Kidney (tissue), 14 donors: Measurements from ENCODE around the gene FBXO15. TPM values are rescaled to one million over a fixed set of nuclear protein-coding genes. Genes with fewer than 3 reads are reported as not detected.

Source experiments
- DNase-seq, 5 donors: peaks; one replicate each; pipeline ENCODE4 v3.0.0-alpha.2; 2013 to 2020
- FAIRE-seq: peaks from 2 replicates; lab custom pipeline; 2012; peaks lifted over from hg19 to GRCh38; lab: Jason Lieb, UNC
- H3K27ac ChIP-seq, 2 donors: one replicate each; pipeline ENCODE4 v1.7.0; 2013; ENCODE audit warnings: low read depth in 2 of 2, low read length in 2 of 2, inconsistent platforms in 1 of 2
- H3K27me3 ChIP-seq: one replicate; pipeline ENCODE4 v1.7.1; 2013; ENCODE audit warnings: low read length, inconsistent platforms; ENCODE audit not compliant: control insufficient read depth, insufficient read depth
- H3K36me3 ChIP-seq, 3 donors: one replicate each; pipeline versions ENCODE4 v1.7.0 to v1.7.1; 2013; ENCODE audit warnings: low read length in 3 of 3, control low read depth in 1 of 3, inconsistent platforms in 1 of 3; ENCODE audit not compliant: insufficient read depth in 3 of 3, control insufficient read depth in 2 of 3
- H3K4me1 ChIP-seq, 3 donors: one replicate each; pipeline versions ENCODE4 v1.7.0 to v1.7.1; 2013; ENCODE audit warnings: low read length in 3 of 3, inconsistent platforms in 1 of 3, low read depth in 1 of 3; ENCODE audit not compliant: control insufficient read depth in 2 of 3, insufficient read depth in 2 of 3
- H3K4me3 ChIP-seq, 3 donors: one replicate each; pipeline versions ENCODE4 v1.7.0 to v1.8.1; 2013; ENCODE audit warnings: low read length in 3 of 3, control low read depth in 1 of 3, inconsistent platforms in 1 of 3
- H3K9ac ChIP-seq, 3 donors: one replicate each; pipeline versions ENCODE4 v1.7.0 to v1.7.1; 2013; ENCODE audit warnings: low read length in 3 of 3, control low read depth in 1 of 3, inconsistent platforms in 1 of 3
- H3K9me3 ChIP-seq, 3 donors: one replicate each; pipeline versions ENCODE4 v1.7.0 to v1.7.1; 2013; ENCODE audit warnings: low read length in 3 of 3, control low read depth in 1 of 3, inconsistent platforms in 1 of 3; ENCODE audit not compliant: control insufficient read depth in 2 of 3, insufficient read depth in 1 of 3
- CTCF ChIP-seq: IDR thresholded peaks from 3 replicates; pipeline ENCODE4 v1.5.1; 2012; ENCODE audit warnings: mild to moderate bottlenecking, moderate library complexity, borderline replicate concordance; ENCODE audit not compliant: insufficient read depth; ENCODE audit errors: extremely low read depth
- intact Hi-C: fragments of 100-400 bp; cut with DNase I; formaldehyde crosslinking; loops from one replicate; pipeline ENCODE4 v1.11.1; 2022
- polyA plus RNA-seq: library from polyadenylated mRNA; stranded (reverse); fragments of 350-450 nt; fragmentation: Illumina TruSeq; extraction: RNeasy Lipid Tissue Mini Kit (QIAGEN cat#74804); gene quantifications from one replicate; pipeline ENCODE4 v1.2.3, GENCODE V29; 2014; ENCODE audit warnings: low read depth, low replicate concordance; ENCODE audit not compliant: insufficient read depth
- total RNA-seq: library from RNA; stranded (reverse); fragmentation: NEBNext Ultra II Directional; extraction: Animal tissue kit (Norgen Biotek cat#: 25700); gene quantifications from one replicate; pipeline ENCODE4 v1.2.1, GENCODE V29; 2021
- donor health status: control.
- donor health status: control.
- donor health status: control.
- donor health status: control.
- donor health status: control.
- donor health status: DM: yes; HTN: yes; CAD: no.
- donor health status: Normal renal cell carcinoma (clear cell type).

Gene FBXO15
- total and polyA plus RNA-seq, 2 donors from 2014 or later, result 3.5 to 9.1 TPM

- TF ChIP-seq CTCF, result no peak
- no peak for FAIRE-seq
- no peak overlapping the region for H3K4me3 ChIP-seq
- no peak overlapping the region for H3K27ac ChIP-seq
- peaks cover under 1 to 9% (median 3%) of the 10 kb centered on the region in 3 donors for H3K4me1 ChIP-seq
- intact Hi-C loops, result no loop called here
- H3K27me3 ChIP-seq, result no peaks in the 10 kb centered on the region
- H3K9ac ChIP-seq, result no peak overlapping the region
- no peak for DNase-seq
- H3K9me3 ChIP-seq, result no peaks in the 10 kb centered on the region
- peaks cover 10 to 23% (median 17%) of the 10 kb centered on the region in 3 donors for H3K36me3 ChIP-seq
Observed at GRCh38 chr18:74154716-74155115, 7.1 kb upstream of the FBXO15 start.

- no peak overlapping the region for H3K27ac ChIP-seq
- no peak for DNase-seq
- H3K9ac ChIP-seq, result no peak overlapping the region
- intact Hi-C loops, result no loop called here
- H3K4me1 ChIP-seq, result peaks cover 2 to 14% (median 4%) of the 10 kb centered on the region in 3 donors
- no peaks in the 10 kb centered on the region for H3K27me3 ChIP-seq
- TF ChIP-seq CTCF, result no peak
- no peaks in the 10 kb centered on the region for H3K9me3 ChIP-seq
- no peak for FAIRE-seq
- H3K36me3 ChIP-seq, result peaks cover 10 to 21% (median 17%) of the 10 kb centered on the region in 3 donors
- H3K4me3 ChIP-seq, result no peak overlapping the region
Observed at GRCh38 chr18:74153793-74154192, 6.2 kb upstream of the FBXO15 start.

DNA sequence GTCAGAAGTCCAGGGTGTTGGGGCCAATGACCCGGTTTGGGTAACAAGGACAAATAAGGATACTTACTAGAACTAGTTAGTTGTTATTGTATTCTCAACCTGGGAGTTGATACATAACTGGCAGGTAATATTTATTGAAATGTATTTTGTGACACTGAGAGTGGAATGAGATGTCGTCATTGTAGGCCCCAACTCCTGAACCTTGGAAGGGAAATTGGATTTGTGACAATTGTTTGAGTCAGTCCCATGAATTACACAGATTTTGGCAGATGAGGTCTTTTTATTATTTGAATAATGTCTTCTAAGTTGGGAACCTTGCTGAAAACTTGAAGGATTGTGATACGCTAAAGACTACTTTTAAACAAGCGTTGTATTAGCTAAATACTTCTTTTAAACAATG lies 5.7 kb upstream of the FBXO15 start:
- TF ChIP-seq CTCF, result no peak
- Histone ChIP-seq H3K9ac (no peak overlapping the region), H3K4me3 (no peak overlapping the region), H3K9me3 (no peaks in the 10 kb centered on the region), H3K27ac (no peak overlapping the region), H3K4me1 (peaks cover 2 to 15% (median 4%) of the 10 kb centered on the region in 3 donors), H3K36me3 (peaks cover 7 to 19% (median 16%) of the 10 kb centered on the region in 3 donors), H3K27me3 (no peaks in the 10 kb centered on the region)
- intact Hi-C loops, result no loop called here
- no peak for FAIRE-seq
- no peak for DNase-seq

DNA sequence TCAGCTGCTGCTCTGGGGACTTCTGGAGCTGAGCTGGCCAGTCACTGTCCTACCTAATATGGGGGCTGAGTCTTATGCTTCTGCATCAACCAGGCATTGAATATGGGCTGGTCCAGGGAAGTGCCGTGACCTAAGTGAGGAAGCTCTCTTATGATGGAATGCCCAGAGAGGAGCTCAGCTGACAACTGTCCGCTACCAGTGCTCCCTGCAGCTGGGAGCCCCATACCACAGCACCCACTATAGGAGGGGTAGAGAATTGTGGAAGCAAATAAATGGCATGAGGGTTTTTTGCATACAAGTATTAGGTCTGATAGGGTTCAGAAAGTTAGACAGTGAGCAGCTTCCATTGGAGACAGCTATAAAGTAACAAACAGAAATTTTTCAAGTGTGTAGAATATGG lies 5.2 kb upstream of the FBXO15 start:
- peaks cover 6 to 16% (median 11%) of the 10 kb centered on the region in 3 donors for H3K36me3 ChIP-seq

More for the DNA sequence above, 5.2 kb upstream of the FBXO15 start:
- H3K9me3 ChIP-seq, result no peaks in the 10 kb centered on the region
- peaks cover 2 to 15% (median 4%) of the 10 kb centered on the region in 3 donors for H3K4me1 ChIP-seq
- no peak for DNase-seq
- H3K27me3 ChIP-seq, result no peaks in the 10 kb centered on the region
- TF ChIP-seq CTCF, result no peak
- no peak overlapping the region for H3K4me3 ChIP-seq
- no peak overlapping the region for H3K27ac ChIP-seq
- H3K9ac ChIP-seq, result no peak overlapping the region
- FAIRE-seq, result no peak
- intact Hi-C loops, result no loop called here
